ENCODE results near the gene LTA4H.
"Not testable (repeated sequence)": the region's sequence is repeated elsewhere in the genome, so short reads cannot be mapped to it uniquely, and the experiment has no call there.

LTA4H gene

GRCh38 chr12:95974358-95974757 lies 61.0 kb downstream of the LTA4H start:
- no peak for TF ChIP-seq CTCF (IDR thresholded peaks at IDR 0.05; ENCODE audit: low read depth, low read length, missing control alignments)
- Histone ChIP-seq H3K27me3 (replicated peaks) (no peaks in the 10 kb centered on the region), H3K4me3 (ENCODE audit: low read depth, low read length) (no peak overlapping the region), H3K36me3 (replicated peaks) (no peaks in the 10 kb centered on the region), H3K27ac (no peak overlapping the region)
- in situ Hi-C loops (cut with HindIII; ENCODE audit: low pct_ligation_motif_present, low sequenced_read_pairs), result no loop called here
- DNase-seq, result no peak

- DNase-seq, result no peak
- TF ChIP-seq CTCF (IDR thresholded peaks at IDR 0.05; ENCODE audit: low read depth, low read length, missing control alignments), result no peak
These were observed 62.4 kb downstream of the LTA4H start for GRCh38 chr12:95972832-95973456.

GRCh38 chr12:95970905-95971304 lies 64.5 kb downstream of the LTA4H start:
- Histone ChIP-seq H3K36me3 (replicated peaks) (no peaks in the 10 kb centered on the region), H3K4me3 (ENCODE audit: low read depth, low read length) (no peak overlapping the region), H3K27me3 (replicated peaks) (no peaks in the 10 kb centered on the region), H3K27ac (no peak overlapping the region)
- DNase-seq, result no peak
- no peak for TF ChIP-seq CTCF (IDR thresholded peaks at IDR 0.05; ENCODE audit: low read depth, low read length, missing control alignments)
- in situ Hi-C loops (cut with HindIII; ENCODE audit: low pct_ligation_motif_present, low sequenced_read_pairs), result no loop called here

More at GRCh38 chr12:95972832-95973456, 62.4 kb downstream of the LTA4H start:
- H3K4me3 ChIP-seq (ENCODE audit: low read depth, low read length), result no peak overlapping the region
- H3K27me3 ChIP-seq (replicated peaks), result no peaks in the 10 kb centered on the region
- in situ Hi-C loops (cut with HindIII; ENCODE audit: low pct_ligation_motif_present, low sequenced_read_pairs), result no loop called here
- H3K36me3 ChIP-seq (replicated peaks), result no peaks in the 10 kb centered on the region
- no peak overlapping the region for H3K27ac ChIP-seq

- H3K27ac ChIP-seq; H3K36me3 ChIP-seq (replicated peaks); H3K4me3 ChIP-seq (ENCODE audit: low read depth, low read length); H3K27me3 ChIP-seq (replicated peaks); DNase-seq; in situ Hi-C loops (cut with HindIII; ENCODE audit: low pct_ligation_motif_present, low sequenced_read_pairs): not testable (repeated sequence)
These were observed 66.3 kb downstream of the LTA4H start for GRCh38 chr12:95969116-95969515.

GRCh38 chr12:95967301-95967700 lies 68.1 kb downstream of the LTA4H start:
- Histone ChIP-seq H3K27ac (no peak overlapping the region), H3K36me3 (replicated peaks) (no peaks in the 10 kb centered on the region), H3K4me3 (ENCODE audit: low read depth, low read length) (no peak overlapping the region), H3K27me3 (replicated peaks) (no peaks in the 10 kb centered on the region)
- in situ Hi-C loops (cut with HindIII; ENCODE audit: low pct_ligation_motif_present, low sequenced_read_pairs), result no loop called here
- TF ChIP-seq CTCF (IDR thresholded peaks at IDR 0.05; ENCODE audit: low read depth, low read length, missing control alignments), result no peak
- DNase-seq, result no peak

- TF ChIP-seq CTCF (IDR thresholded peaks at IDR 0.05; ENCODE audit: low read depth, low read length, missing control alignments), result no peak
- Histone ChIP-seq H3K4me3 (ENCODE audit: low read depth, low read length) (no peak overlapping the region), H3K36me3 (replicated peaks) (no peaks in the 10 kb centered on the region), H3K27ac (no peak overlapping the region), H3K27me3 (replicated peaks) (no peaks in the 10 kb centered on the region)
- no peak for DNase-seq
- in situ Hi-C loops (cut with HindIII; ENCODE audit: low pct_ligation_motif_present, low sequenced_read_pairs), result no loop called here
These were observed 69.0 kb downstream of the LTA4H start for GRCh38 chr12:95966287-95966870.
